GM19328 (cell line): Measurements from ENCODE around the gene NPPB.

ENCODE experiments used
- ATAC-seq: cut with Tn5 transposase; IDR thresholded peaks from one replicate; pipeline ENCODE4 v1.9.1; 2021; ENCODE audit warnings: mild to moderate bottlenecking, moderate library complexity; ENCODE audit not compliant: unreplicated experiment

Gene NPPB

GRCh38 chr1:11836955-11837766 is 21.6 kb downstream of the NPPB start:
- no peak for ATAC-seq

- ATAC-seq: no peak
These were observed 23.1 kb downstream of the NPPB start for GRCh38 chr1:11835441-11836225.

GRCh38 chr1:11833900-11834299 is 24.8 kb downstream of the NPPB start:
- no peak for ATAC-seq

- no peak for ATAC-seq
These were observed 25.2 kb downstream of the NPPB start for GRCh38 chr1:11833497-11833896.

- no peak for ATAC-seq
These were observed 26.6 kb downstream of the NPPB start for GRCh38 chr1:11831945-11832725.

GRCh38 chr1:11828511-11828910 is 30.2 kb downstream of the NPPB start:
- ATAC-seq: no peak

- no peak for ATAC-seq
These were observed 31.8 kb downstream of the NPPB start for GRCh38 chr1:11826946-11827345.

GRCh38 chr1:11825131-11825530 is 33.6 kb downstream of the NPPB start:
- ATAC-seq: no peak

- ATAC-seq: no peak
These were observed 35.2 kb downstream of the NPPB start for GRCh38 chr1:11823366-11824137.

GRCh38 chr1:11822091-11822490 is 36.7 kb downstream of the NPPB start:
- ATAC-seq: no peak

GRCh38 chr1:11817192-11817591 is 41.6 kb downstream of the NPPB start:
- no peak for ATAC-seq

GRCh38 chr1:11813021-11813420 is 45.7 kb downstream of the NPPB start:
- ATAC-seq: no peak
